Lower leg skin (tissue), 3 donors: ENCODE results near the gene ARHGAP5.

Experiments used
- POLR2A ChIP-seq, 2 donors: fragments of 450-650 bp; IDR thresholded peaks; one replicate each; pipeline ENCODE4 v1.6.1; 2016 to 2017; ENCODE audit warnings: antibody characterized with exemption in 2 of 2, mild to moderate bottlenecking in 1 of 2, moderate library complexity in 1 of 2
- TF ChIP-seq, protein P1 (sequence below), 3 donors: fragments of 450-650 bp; IDR thresholded peaks; one replicate each; pipeline ENCODE4 v1.5.1; 2016; ENCODE audit warnings: antibody characterized with exemption in 3 of 3, mild to moderate bottlenecking in 3 of 3, moderate library complexity in 2 of 3

- TF ChIP-seq POLR2A (IDR thresholded peaks at IDR 0.05) = no peak
- TF ChIP-seq, protein P1, sequence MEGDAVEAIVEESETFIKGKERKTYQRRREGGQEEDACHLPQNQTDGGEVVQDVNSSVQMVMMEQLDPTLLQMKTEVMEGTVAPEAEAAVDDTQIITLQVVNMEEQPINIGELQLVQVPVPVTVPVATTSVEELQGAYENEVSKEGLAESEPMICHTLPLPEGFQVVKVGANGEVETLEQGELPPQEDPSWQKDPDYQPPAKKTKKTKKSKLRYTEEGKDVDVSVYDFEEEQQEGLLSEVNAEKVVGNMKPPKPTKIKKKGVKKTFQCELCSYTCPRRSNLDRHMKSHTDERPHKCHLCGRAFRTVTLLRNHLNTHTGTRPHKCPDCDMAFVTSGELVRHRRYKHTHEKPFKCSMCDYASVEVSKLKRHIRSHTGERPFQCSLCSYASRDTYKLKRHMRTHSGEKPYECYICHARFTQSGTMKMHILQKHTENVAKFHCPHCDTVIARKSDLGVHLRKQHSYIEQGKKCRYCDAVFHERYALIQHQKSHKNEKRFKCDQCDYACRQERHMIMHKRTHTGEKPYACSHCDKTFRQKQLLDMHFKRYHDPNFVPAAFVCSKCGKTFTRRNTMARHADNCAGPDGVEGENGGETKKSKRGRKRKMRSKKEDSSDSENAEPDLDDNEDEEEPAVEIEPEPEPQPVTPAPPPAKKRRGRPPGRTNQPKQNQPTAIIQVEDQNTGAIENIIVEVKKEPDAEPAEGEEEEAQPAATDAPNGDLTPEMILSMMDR (IDR thresholded peaks at IDR 0.05) = no peak
These were observed 27.6 kb upstream of the ARHGAP5 start for GRCh38 chr14:32049361-32050088.
